Bronchial epithelial cell (primary cell): ENCODE data around the gene FKTN. TPM values are rescaled to one million over a fixed set of nuclear protein-coding genes. Genes with fewer than 3 reads are reported as not detected.
"Not testable (repeated sequence)": the region's sequence is repeated elsewhere in the genome, so short reads cannot be mapped to it uniquely, and the experiment has no call there.

ENCODE experiments used
- DNase-seq: peaks from one replicate; pipeline ENCODE4 v3.0.0-alpha.2; 2010; ENCODE audit warnings: low read depth
- FAIRE-seq: peaks from 2 replicates; lab custom pipeline; 2011; peaks lifted over from hg19 to GRCh38; lab: Jason Lieb, UNC
- H3K27me3 ChIP-seq: 2 replicates; pipeline ENCODE4 v1.5.1; 2011; ENCODE audit warnings: low read length; ENCODE audit not compliant: control insufficient read depth, insufficient read depth
- H3K36me3 ChIP-seq: 2 replicates; pipeline ENCODE4 v1.5.1; 2011; ENCODE audit warnings: low read length; ENCODE audit not compliant: control insufficient read depth, insufficient read depth
- H3K4me3 ChIP-seq: 2 replicates; pipeline ENCODE4 v1.5.1; 2011; ENCODE audit warnings: mild to moderate bottlenecking, low read depth, low read length, control low read depth
- total RNA-seq: library from RNA; depleted of rRNA; stranded (reverse); fragments of >200 nt; gene quantifications from 2 replicates; pipeline ENCODE4 v1.2.1, GENCODE V29; 2014
- TF ChIP-seq, protein P1 (sequence below): IDR thresholded peaks from 2 replicates; pipeline ENCODE4 v1.5.1; 2011; ENCODE audit warnings: mild to moderate bottlenecking, moderate library complexity, low read length, control low read depth, inconsistent platforms; ENCODE audit not compliant: insufficient read depth, severe bottlenecking

The FKTN gene
- total RNA-seq, 1 donor from 2014 or later = 17.9 TPM

GRCh38 chr9:105531530-105531929, 26.4 kb upstream of the FKTN start:
- no peak overlapping the region for H3K4me3 ChIP-seq
- no peaks in the 10 kb centered on the region for H3K36me3 ChIP-seq
- DNase-seq (no peak), FAIRE-seq (no peak)
- TF ChIP-seq, protein P1, sequence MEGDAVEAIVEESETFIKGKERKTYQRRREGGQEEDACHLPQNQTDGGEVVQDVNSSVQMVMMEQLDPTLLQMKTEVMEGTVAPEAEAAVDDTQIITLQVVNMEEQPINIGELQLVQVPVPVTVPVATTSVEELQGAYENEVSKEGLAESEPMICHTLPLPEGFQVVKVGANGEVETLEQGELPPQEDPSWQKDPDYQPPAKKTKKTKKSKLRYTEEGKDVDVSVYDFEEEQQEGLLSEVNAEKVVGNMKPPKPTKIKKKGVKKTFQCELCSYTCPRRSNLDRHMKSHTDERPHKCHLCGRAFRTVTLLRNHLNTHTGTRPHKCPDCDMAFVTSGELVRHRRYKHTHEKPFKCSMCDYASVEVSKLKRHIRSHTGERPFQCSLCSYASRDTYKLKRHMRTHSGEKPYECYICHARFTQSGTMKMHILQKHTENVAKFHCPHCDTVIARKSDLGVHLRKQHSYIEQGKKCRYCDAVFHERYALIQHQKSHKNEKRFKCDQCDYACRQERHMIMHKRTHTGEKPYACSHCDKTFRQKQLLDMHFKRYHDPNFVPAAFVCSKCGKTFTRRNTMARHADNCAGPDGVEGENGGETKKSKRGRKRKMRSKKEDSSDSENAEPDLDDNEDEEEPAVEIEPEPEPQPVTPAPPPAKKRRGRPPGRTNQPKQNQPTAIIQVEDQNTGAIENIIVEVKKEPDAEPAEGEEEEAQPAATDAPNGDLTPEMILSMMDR = no peak
- H3K27me3 ChIP-seq = no peaks in the 10 kb centered on the region

GRCh38 chr9:105535920-105536668, 21.8 kb upstream of the FKTN start:
- no peaks in the 10 kb centered on the region for H3K27me3 ChIP-seq
- H3K36me3 ChIP-seq = no peaks in the 10 kb centered on the region
- FAIRE-seq = no peak
- H3K4me3 ChIP-seq = no peak overlapping the region
- TF ChIP-seq, protein P1 = no peak
- no peak for DNase-seq

- no peak for DNase-seq
- TF ChIP-seq, protein P1 = no peak
- no peaks in the 10 kb centered on the region for H3K36me3 ChIP-seq
- FAIRE-seq = no peak
- no peak overlapping the region for H3K4me3 ChIP-seq
- H3K27me3 ChIP-seq = no peaks in the 10 kb centered on the region
Observed at GRCh38 chr9:105539452-105539851, 18.5 kb upstream of the FKTN start.

- TF ChIP-seq, protein P1 = no peak
- DNase-seq (no peak), FAIRE-seq (no peak)
- no peaks in the 10 kb centered on the region for H3K27me3 ChIP-seq
- H3K36me3 ChIP-seq = no peaks in the 10 kb centered on the region
- no peak overlapping the region for H3K4me3 ChIP-seq
Observed at GRCh38 chr9:105541838-105542237, 16.1 kb upstream of the FKTN start.

- no peak for FAIRE-seq
- no peak for DNase-seq
- TF ChIP-seq, protein P1 = no peak
Observed at GRCh38 chr9:105554042-105554441, 3.9 kb upstream of the FKTN start.

GRCh38 chr9:105572455-105572854, 14.5 kb downstream of the FKTN start:
- H3K27me3 ChIP-seq = no peaks in the 10 kb centered on the region

More at GRCh38 chr9:105554042-105554441, 3.9 kb upstream of the FKTN start:
- Histone ChIP-seq H3K4me3 (no peak overlapping the region), H3K36me3 (no peaks in the 10 kb centered on the region), H3K27me3 (no peaks in the 10 kb centered on the region)

DNA sequence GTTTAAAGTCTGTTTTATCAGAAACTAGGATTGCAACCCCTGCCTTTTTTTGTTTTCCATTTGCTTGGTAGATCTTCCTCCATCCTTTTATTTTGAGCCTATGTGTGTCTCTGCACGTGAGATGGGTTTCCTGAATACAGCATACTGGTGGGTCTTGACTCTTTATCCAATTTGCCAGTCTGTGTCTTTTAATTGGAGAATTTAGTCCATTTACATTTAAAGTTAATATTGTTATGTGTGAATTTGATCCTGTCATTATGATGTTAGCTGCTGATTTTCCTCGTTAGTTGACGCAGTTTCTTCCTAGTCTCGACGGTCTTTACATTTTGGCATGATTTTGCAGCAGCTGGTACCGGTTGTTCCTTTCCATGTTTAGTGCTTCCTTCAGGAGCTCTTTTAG, 22.0 kb downstream of the FKTN start:
- not testable (repeated sequence) for H3K36me3 ChIP-seq, H3K4me3 ChIP-seq, H3K27me3 ChIP-seq, FAIRE-seq, DNase-seq

More at GRCh38 chr9:105572455-105572854, 14.5 kb downstream of the FKTN start:
- H3K36me3 ChIP-seq = no peaks in the 10 kb centered on the region
- no peak for DNase-seq
- no peak for FAIRE-seq
- TF ChIP-seq, protein P1 = no peak
- H3K4me3 ChIP-seq = no peak overlapping the region

DNA sequence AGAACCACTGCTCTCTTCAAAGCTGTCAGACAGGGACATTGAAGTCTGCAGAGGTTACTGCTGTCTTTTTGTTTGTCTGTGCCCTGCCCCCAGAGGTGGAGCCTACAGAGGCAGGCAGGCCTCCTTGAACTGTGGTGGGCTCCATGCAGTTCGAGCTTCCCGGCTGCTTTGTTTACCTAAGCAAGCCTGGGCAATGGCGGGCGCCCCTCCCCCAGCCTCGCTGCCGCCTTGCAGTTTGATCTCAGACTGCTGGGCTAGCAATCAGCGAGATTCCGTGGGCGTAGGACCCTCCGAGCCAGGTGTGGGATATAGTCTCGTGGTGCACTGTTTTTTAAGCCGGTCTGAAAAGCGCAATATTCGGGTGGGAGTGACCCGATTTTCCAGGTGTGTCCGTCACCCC, 23.6 kb downstream of the FKTN start:
- H3K27me3 ChIP-seq, FAIRE-seq, H3K36me3 ChIP-seq, DNase-seq, H3K4me3 ChIP-seq: not testable (repeated sequence)
